CD4-positive, alpha-beta T cell treated with Interleukin-4 for 1 hour (primary cell): ENCODE measurements around the gene TRIM32.

Experiments
- DNase-seq, 2 donors: peaks; one replicate each; pipeline ENCODE4 v3.0.0-alpha.2; 2020 to 2022

Gene TRIM32

DNA sequence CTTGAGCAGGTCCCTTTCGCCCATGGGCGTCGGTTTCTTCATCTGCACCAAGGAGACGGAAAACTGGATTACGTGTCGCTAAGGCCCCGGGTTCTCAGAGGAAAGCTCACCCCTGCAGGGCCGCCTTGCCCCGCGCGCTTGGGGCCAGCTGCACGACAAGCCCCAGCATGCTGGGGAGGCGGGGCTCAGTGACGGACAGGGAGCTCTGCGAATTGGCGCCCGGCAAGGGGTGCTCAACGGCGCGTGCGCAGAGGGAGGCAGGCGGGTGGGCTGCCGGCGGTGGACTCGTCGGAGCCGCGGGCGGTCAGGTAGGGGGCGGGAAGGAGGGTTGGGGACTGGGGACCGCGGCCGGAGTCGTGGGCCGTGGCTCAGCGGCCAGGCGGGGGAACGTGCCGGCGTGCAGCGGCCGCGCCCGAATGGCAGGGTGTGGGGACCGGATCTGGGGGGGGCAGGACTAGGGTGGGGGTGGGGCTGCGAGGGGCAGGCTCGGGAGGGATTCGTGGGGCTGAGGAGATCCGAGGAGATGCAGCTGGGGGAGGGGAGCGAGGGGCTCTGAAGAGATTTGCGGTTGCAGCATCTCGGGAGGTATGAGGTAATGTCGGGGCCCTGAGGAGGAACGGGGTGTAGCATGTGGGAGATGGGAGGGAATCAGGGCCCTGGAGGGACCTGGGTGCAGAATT lies at the start of gene TRIM32:
TSS of gene TRIM32 (plus strand) at position 232 of the 680 bp plus-strand sequence. CDS start 10,438 bp downstream, outside the sequence.
- DNase-seq: peak; percentile 90 to 93

- DNase-seq: no peak
Measured at GRCh38 chr9:116639251-116639741, 47.8 kb upstream of the TRIM32 start.

DNA sequence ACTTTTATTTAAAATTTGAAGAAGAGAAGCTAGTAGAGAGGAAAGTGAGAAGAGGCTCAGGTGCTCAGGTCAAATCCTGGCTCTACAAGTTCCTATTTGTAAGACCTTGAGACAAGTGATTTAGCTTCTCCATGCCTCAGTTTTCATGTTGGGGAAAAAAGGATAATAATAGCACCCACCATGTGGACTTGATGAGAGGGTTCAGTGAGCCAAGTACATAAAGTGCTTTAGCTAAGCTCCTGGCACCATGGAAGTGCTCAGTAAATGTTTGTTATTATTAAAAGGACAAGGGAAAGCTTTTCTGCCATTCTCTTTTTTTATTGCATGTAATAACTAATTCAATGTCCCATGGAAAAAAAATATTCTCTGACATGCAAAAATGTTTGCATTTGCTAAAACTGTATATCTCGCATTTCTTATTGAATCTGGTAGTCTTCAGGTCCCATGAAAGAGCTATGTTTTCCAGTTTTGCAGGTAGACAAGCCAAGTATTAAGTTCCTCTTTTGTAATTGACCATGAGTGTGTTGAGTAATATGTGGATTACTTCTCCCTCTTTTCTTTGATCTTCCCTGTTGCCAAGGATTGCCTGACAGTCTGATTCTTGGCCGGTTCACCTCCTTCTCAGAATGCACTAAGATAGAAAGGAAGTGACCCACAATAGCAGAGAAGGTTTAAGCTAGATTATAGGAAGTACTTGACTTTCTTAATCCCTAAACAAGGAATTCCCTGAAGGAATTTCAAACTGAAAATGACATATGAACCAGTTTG lies 45.6 kb upstream of the TRIM32 start:
- DNase-seq: no peak

DNA sequence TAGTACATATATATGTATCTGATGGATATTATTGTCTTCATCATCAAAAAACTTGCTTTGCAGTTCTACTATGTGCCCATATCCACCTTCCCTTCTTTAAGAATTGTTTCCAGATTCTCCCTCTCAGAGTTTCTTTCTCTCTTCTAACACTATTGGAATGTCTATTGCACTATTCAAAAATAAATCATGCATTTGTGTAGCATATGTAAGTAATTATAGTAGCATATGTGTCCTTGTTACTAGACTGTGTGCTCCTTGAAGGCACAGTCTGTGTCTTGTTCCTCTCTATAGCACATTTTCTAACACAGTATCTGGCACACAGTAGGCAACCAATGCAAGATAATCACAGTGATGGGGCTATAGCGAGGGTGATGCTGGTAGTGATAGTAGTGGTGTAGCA lies 43.4 kb upstream of the TRIM32 start:
- DNase-seq: no peak

DNA sequence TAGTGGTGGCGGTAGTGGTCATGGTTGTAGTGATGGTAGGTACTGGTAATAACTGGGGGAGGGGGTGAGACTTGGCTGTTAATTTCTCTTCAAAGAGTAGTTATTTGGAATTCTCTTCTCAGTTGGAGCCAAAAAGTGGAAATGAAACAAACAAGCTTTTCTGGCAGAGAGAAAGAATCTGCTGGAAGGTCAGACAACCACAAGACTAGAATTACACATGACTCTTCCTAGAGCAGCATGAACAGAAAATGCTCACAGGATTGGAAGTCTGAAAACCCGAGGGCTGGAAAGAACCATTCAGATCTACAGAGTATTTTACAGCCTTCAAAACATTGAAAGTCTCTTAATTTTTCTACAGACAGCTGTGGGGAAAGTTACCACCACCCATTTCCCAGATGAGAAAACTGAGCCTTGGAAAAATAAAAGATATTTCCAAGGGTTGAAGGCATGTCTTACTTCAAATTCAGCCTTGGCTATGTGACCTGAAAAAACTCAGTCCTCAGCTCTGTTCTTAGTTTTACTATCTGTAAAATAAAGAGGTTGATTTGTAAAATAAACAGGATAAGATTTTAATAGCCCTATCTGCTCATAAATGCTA lies 42.9 kb upstream of the TRIM32 start:
- no peak for DNase-seq

GRCh38 chr9:116646661-116647514 lies 40.2 kb upstream of the TRIM32 start:
- DNase-seq: no peak

DNA sequence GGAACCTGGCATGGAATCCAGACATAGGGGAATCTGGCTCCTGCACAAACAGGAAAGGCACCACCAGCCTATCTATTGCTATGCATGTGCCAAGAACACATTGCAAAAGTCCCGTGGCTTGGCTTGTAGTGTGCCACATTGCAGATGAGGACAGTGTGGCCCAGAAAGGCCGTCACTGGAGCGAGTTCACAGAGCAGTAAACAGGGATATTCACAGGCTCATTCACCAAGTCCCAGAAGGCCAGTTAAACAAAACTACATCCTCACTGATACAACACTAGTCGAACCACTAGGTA lies 39.6 kb upstream of the TRIM32 start:
- no peak for DNase-seq

- no peak for DNase-seq
Measured at GRCh38 chr9:116653348-116654058, 33.6 kb upstream of the TRIM32 start.

- DNase-seq: no peak
Measured at GRCh38 chr9:116654059-116654355, 33.1 kb upstream of the TRIM32 start.

GRCh38 chr9:116656501-116656971 lies 30.6 kb upstream of the TRIM32 start:
- DNase-seq: no peak

- DNase-seq: no peak
Measured at GRCh38 chr9:116656977-116657376, 30.1 kb upstream of the TRIM32 start.

DNA sequence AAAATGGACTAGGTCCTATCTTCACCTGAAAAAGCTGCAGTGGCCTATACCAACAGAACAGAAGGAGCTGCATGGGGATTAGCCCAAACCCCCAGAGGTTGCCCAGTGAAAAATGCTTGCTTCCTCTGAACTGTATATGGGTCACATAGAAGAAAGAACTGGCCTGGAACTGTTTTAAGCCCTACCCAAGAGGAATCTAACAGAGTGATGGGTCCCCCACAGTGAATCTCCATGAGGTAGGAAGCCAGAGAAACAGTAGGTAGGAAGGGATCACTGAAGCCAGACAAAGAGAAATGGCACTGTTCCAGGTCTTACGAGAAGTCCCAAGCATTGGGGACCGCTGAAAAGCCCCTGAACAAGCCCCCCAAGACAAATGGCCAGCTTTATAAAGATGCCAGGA lies 28.8 kb upstream of the TRIM32 start:
- no peak for DNase-seq

DNA sequence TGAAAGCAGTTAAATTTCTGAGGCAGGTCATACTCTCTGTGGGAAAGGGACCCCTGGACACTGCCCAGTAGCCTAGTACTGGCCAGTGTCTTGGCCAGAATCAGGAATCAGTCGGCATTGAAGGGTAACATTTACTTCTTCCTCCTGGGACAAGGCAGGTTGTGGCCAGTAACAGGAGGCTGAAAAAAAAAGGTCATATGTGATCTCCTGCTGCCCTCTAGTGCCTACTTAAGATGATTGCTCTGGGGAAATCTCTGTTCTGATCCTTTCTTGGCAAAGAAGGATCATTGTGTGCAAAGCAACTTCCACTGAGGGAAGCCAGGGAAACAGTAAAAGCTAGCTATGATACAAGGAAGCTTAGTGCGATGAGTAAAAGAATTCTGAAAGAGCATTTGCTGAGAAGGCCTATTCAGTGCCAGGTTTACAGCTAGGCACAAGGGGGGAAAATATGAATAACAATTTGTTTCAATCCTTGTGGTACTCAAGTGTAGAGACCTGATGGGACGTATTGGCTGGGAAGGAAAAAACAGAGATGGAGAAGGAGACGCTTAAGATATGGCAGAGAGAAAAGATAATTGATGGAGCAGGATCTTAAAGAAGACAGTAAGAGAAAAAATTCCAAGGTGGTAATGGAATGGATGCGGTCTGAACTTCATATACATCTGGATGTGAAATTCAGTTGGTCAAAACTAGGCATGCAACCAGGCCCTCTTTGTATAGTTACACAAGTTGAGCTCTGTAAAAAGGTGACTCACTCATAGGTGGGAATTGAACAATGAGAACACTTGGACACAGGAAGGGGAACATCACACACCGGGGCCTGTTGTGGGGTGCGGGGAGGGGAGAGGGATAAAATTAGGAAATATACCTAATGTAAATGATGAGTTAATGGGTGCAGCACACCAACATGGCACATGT lies 25.8 kb upstream of the TRIM32 start:
- peak in 1 of 2 donors; percentile 37 for DNase-seq

DNA sequence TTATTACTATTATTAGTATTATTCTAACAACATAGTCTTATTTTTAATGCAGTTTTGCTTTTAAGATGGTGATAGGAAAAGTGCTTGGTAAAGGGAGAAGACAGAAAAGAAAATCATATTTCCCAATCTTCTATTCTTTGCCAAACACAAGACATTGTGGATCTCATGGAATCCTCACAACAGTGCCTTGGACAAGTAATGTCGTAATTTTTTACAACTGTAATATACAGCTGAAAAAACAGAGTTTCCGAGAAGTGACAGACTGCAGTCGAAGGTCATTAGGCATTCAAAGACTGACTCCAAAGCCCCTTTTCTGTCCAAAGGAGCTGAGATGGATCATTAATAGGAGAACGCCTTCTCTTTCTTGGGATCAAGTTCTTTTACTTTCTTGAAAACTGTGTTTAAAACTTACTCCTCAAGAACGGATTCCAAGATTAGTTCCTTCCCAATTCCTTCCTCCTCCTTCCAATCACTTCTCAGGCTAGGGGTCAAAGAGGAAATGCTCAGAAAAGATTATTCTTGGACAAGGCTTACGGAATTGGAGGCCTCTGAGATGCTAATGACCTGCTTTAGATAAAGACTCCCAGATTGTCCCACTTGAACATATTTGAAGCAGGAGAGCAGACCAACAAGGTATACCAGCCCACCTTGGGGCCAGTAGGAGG lies 24.3 kb upstream of the TRIM32 start:
- no peak for DNase-seq

DNA sequence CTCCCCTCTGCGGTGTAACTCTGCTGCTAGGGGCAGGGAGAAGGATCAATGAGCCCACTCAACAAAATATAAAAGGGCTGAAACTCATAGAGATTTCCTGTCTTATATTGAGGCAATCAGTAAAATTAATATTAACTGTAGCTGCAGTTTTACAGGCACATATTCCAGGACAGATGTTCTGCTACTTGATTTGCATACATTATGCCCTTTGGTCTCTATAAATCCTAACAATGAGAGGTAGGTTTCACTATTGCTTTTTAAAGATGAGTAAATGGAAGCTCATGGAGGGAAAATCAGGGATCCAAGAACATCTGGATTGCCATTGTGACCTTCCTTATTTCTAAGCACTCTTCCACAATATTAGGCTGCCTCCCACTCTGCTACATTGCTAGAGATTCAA lies 23.5 kb upstream of the TRIM32 start:
- no peak for DNase-seq

DNA sequence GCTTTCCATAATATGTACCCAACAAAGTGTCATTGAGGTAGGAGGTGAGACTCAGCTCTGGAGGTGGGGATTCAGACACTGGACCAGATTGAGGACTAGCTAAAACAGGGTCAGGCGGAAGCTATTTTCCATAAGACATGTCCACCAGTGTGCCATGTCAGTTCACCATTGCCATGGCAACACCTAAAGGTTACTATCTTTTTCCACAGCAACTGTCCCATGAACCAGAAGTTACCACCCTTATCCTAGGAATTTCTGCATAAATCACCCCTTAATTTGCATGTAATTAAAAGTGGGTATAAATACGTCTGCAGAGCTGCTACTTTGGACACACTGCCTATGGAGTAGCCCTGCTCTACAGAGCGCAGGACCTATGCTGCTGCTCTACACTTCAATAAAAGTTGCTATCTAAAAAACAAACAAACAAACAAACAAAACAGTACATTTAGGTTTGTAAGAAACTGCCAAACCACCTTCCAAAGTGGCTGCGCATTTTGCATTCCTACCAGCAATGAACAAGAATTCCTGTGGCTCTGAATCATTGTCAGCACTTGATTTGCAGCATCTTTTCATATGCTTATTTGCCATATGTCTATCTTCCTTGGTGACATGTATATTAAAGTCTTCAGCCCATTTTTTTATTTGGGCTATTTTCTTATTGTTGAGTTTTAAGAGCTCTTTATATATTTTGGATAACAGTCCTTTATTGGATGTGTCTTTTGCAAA lies 18.0 kb upstream of the TRIM32 start:
- DNase-seq: no peak

- DNase-seq: no peak
Measured at GRCh38 chr9:116671605-116672004, 15.5 kb upstream of the TRIM32 start.

DNA sequence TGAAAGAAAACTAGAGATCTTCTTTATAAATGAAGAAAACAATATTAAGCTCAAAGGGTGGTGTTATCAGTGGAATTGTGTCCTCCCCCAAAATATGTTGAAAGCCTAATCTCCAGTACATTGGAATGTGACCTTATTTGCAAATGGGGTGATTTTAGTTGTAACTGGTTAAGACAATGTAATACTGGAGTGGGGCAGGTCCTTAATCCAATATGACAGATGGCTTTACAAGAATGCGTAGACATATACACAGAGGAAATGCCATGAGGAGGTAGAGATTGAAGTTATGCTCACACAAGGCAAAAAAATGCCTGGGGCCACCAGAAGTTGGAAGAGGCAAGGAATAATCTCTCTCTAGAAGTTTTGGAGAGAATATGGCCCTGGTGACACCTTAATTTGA lies 13.7 kb upstream of the TRIM32 start:
- DNase-seq: no peak

GRCh38 chr9:116674210-116674980 lies 12.7 kb upstream of the TRIM32 start:
- no peak for DNase-seq
